SK-N-DZ (cell line): Measurements from ENCODE around the gene OR10P1. TPM values are rescaled to one million over a fixed set of nuclear protein-coding genes. Genes with fewer than 3 reads are reported as not detected.
A peak's percentile ranks its signal among the peaks of the same experiment; 100 is the strongest.
"Not testable (repeated sequence)": the region's sequence is repeated elsewhere in the genome, so short reads cannot be mapped to it uniquely, and the experiment has no call there.

ENCODE experiments used
- DNase-seq: peaks from one replicate; pipeline ENCODE4 v3.0.0-alpha.2; 2015; ENCODE audit warnings: low spot score
- polyA plus RNA-seq, 2 experiments: library from polyadenylated mRNA; depleted of rRNA; stranded (reverse); fragments of >200 nt; gene quantifications; 2 replicates each; pipeline ENCODE4 v1.2.3, GENCODE V29; 2014

OR10P1 gene, protein sequence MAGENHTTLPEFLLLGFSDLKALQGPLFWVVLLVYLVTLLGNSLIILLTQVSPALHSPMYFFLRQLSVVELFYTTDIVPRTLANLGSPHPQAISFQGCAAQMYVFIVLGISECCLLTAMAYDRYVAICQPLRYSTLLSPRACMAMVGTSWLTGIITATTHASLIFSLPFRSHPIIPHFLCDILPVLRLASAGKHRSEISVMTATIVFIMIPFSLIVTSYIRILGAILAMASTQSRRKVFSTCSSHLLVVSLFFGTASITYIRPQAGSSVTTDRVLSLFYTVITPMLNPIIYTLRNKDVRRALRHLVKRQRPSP
- polyA plus RNA-seq (2014; cell fraction: cytosol; rRNA removed): not detected in 2 replicates
- polyA plus RNA-seq (2014; cell fraction: nucleus; rRNA removed): not detected in 2 replicates

GRCh38 chr12:55636853-55637252 is at the start of gene OR10P1:
Gene OR10P1, plus strand, starts transcription at chr12:55636892. Its CDS starts 0 bp downstream, at chr12:55636892.
- no peak for DNase-seq

GRCh38 chr12:55590152-55590551 is 46.5 kb upstream of the OR10P1 start:
- DNase-seq: not testable (repeated sequence)

GRCh38 chr12:55607821-55608594 is 28.7 kb upstream of the OR10P1 start:
- no peak for DNase-seq

DNA sequence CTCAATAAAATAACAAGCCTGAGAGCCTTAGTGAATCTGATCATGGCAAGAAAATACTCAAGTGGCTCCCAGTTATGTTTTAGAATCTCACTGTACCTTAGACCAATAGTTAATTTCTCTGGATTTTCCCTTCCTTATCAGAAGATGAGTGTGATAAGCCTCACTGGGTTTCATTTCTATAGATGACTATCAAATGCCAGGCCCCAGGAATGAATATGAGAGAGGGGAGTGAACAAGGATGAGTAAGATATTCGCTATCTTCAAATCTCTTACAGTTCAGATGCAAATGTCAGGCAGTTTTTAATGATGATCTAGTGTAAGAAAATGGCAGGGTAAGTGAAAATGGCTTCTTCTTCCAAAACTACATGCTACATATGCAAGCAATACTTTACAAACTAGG is 26.1 kb upstream of the OR10P1 start:
- DNase-seq: no peak

DNA sequence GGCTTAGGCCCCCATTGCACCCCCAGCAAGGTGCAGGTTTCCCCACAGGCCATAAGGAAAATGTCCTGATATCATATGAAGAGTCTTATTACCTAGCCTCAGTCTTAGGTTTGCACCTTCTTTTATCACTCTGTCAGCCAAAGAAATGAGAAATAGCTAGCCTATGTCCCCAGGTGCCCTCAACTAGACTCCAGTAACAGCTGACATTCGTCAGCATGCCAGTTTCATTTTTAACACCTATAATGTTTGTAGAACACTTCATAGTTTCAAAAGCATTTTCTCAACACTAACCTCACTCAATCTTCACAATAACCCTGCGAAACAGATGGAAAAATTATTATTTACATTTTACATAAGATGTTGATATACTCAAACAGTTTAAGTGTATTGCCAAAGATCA is 24.0 kb upstream of the OR10P1 start:
- no peak for DNase-seq

DNA sequence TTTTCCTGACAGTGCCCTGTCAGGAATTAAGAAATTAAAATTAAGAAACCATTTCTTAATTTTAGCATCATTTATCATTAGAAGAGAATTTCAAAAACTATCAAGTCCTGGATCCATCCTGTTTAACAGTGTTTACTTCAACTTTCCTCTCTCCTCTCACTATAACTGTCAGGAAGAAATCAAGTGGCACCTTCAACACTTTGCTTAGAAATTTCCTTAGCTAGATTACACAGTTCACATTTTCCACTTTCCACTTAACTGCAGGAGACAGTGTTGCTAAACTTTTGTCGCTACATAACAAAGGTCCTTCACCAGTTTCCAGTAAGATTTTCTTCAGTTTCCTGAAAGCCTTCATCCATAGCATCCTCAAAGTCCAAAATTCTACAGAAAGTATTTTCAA is 21.9 kb upstream of the OR10P1 start:
- DNase-seq: no peak

- DNase-seq: peak; percentile 87
Measured at GRCh38 chr12:55619354-55620138, 17.1 kb upstream of the OR10P1 start.

GRCh38 chr12:55624056-55624455 is 12.6 kb upstream of the OR10P1 start:
- no peak for DNase-seq

- no peak for DNase-seq
Measured at GRCh38 chr12:55626154-55626553, 10.5 kb upstream of the OR10P1 start.

- no peak for DNase-seq
Measured at GRCh38 chr12:55629058-55629841, 7.4 kb upstream of the OR10P1 start.

GRCh38 chr12:55631056-55631455 is 5.6 kb upstream of the OR10P1 start:
- no peak for DNase-seq

DNA sequence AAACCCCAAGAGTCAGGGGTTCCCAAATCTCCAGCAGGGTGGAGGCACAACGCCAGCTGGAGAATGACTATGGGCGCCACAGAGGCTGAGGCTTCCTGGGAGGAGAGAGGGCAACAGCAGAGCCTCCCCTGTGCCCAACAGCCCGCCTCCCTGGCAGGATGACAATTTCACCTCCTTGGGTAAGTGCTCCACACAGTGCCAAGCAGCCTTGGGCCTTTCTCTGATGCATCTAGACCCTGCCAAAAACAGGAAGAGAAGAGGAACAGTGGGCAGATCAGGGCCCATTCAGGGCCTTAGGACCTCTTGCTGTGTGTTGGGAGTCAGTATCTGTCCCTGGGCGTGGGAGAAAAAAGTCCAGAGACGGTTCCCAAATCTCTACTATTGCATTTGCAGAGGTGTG is 5.0 kb upstream of the OR10P1 start:
- no peak for DNase-seq

DNA sequence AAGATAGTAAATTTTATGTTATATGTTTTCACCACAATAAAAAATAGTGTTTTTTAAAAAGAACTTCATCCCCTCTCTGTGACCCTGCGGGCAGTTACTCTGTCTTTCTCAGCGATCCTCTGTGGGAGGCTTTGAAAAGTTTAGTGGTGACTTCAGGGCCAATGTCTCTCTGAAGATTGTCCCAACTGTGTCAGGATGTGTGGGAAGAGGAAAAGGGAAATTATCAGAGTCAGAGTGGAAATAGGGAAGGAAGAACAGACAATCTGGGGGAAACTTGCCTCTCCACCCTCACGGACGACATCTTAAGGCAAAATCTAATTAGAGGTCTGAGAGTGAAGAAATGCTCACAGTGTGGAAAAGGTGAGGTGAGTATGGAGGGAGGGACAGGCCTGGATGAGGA is 3.5 kb upstream of the OR10P1 start:
- DNase-seq: no peak

DNA sequence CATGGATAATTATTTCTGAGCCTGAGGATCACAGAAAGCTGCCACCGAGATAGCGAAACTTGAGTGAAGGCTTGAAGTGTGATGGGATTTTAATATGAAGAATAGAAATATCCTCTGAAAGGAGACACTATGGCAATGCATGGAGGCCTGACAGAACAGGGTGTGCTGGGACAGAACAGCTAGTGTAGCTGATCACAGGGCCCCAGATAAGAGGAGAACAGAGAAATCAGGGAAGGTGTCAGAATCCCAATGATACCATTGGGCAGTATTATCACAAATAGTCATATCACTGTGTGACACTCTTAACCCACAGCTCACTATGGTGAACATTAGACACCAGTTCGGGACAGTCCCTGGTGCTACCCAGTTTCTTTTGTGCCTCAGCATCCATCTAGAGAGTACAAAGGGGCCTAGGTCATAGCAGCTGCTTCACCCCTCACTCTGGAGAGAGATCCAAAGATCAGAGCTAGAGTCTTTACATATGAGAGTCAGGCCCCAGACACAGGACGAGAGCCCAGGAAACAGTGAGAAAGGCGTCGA is 506 bp upstream of the OR10P1 start:
- DNase-seq: no peak

DNA sequence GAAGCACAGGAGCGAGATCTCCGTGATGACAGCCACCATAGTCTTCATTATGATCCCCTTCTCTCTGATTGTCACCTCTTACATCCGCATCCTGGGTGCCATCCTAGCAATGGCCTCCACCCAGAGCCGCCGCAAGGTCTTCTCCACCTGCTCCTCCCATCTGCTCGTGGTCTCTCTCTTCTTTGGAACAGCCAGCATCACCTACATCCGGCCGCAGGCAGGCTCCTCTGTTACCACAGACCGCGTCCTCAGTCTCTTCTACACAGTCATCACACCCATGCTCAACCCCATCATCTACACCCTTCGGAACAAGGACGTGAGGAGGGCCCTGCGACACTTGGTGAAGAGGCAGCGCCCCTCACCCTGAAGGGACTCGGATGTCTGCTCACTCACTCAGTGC is 775 bp downstream of the OR10P1 start:
- no peak for DNase-seq

GRCh38 chr12:55641595-55641994 is 4.9 kb downstream of the OR10P1 start:
- DNase-seq: no peak

- DNase-seq: no peak
Measured at GRCh38 chr12:55642267-55642666, 5.6 kb downstream of the OR10P1 start.

DNA sequence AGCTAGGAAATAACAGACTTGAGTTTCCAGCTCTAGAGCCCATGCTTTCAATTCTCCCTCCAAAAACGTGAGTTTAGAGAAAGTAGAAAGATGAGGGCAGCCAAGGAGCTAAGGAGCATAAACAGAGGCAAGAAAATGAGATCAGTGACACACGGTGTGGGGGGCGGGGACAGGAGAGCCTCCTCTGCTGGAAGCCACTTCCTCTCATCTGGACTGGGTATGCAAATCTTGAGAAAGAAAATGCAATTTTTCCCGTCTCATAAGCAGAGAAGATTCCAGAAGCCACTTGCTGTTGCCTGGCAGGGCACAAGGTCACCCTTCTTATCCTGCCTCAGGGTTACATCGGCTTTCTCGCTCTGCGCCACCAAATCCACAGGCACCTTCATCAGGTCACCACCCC is 6.0 kb downstream of the OR10P1 start:
- DNase-seq: no peak

DNA sequence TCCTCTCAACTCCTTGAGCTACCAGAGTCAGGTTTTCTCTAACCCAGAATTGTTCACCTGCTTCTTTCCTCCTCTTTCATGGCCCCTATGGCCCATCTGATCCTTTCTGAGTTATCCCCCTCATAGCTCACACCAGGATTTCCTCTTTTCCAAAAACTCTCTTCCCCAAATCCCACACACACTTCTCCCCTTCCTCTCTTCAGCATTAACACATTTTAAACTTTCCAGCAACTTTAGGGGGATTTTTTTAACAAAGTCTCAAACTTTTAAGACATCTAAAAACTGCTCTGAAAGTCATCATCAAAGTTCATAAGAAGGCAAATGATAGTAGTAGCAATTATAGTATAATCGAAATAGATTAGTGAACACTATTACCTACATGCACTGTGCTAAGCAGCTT is 7.9 kb downstream of the OR10P1 start:
- no peak for DNase-seq

GRCh38 chr12:55647027-55647426 is 10.3 kb downstream of the OR10P1 start:
- DNase-seq: no peak
